ENCODE measurements around the gene LCE6A. TPM values are rescaled to one million over a fixed set of nuclear protein-coding genes. Genes with fewer than 3 reads are reported as not detected.

Gene LCE6A, protein sequence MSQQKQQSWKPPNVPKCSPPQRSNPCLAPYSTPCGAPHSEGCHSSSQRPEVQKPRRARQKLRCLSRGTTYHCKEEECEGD
- total RNA-seq: not detected

- ChIA-PET CTCF (no interaction called here), POLR2A (no interaction called here)
These were observed at the start of gene LCE6A for GRCh38 chr1:152842556-152842955. Gene LCE6A (plus strand): TSS chr1:152842856. CDS start chr1:152843521, 665 bp downstream.

- POLR2A ChIA-PET: no interaction called here
- CTCF ChIA-PET: no interaction called here
These were observed 47.0 kb upstream of the LCE6A start for GRCh38 chr1:152795686-152796085.

GRCh38 chr1:152796421-152796820 is 46.2 kb upstream of the LCE6A start, which contains the start of gene LCE1D:
Gene LCE1D (plus strand): TSS chr1:152796721. CDS start chr1:152797795, 1,074 bp downstream.
- CTCF ChIA-PET: no interaction called here
- POLR2A ChIA-PET: no interaction called here

- ChIA-PET CTCF (no interaction called here), POLR2A (no interaction called here)
These were observed 41.3 kb upstream of the LCE6A start for GRCh38 chr1:152801333-152801732.

- ChIA-PET CTCF (no interaction called here), POLR2A (no interaction called here)
These were observed 36.1 kb upstream of the LCE6A start, which contains the start of gene LCE1C for GRCh38 chr1:152806576-152806975. Gene LCE1C (minus strand): TSS chr1:152806651. CDS start chr1:152805478, 1,173 bp downstream.

DNA sequence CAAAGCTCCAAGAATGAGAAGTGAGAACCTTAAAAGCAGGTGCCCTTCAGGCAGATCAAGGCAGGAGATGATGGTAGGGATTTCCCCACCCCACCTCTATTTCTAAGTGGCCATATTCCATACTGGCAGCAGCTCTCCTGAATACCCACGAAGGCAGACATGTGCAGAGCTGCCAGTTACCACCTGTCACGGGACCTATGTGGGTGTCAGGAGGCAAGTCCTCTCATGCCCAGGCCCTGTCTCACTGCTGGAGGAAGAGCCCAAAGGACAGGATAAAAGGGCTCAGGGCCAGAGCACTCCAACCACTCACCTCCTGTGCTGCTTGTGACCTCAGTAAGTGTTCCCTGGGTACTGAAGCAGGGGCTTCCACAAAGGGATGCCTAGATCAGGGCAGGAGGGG is 31.6 kb upstream of the LCE6A start:
- ChIA-PET POLR2A (no interaction called here), CTCF (no interaction called here)

DNA sequence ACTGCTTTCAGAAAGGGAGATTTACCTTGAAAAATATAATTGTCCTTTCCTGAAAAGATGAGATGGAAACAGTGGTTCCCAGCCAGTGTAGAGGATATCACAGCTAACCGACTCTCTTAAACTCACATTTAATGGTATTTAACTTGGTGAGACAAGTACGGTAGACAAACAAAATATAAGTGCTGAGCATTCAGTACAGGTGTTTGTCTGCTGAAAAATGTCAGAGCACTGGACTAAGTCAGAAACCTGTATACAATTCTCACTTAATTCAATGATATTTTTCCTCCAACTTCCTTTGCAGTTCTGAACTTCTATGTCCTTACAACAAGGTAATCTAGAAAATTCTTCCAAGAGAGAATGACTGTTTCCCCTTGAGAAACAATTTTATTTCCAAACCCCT is 31.0 kb upstream of the LCE6A start, which contains the start of gene LCE1B:
TSS of gene LCE1B (plus strand) at position 301 of the 400 bp plus-strand sequence. CDS start 476 bp downstream, outside the sequence.
- POLR2A ChIA-PET: no interaction called here
- CTCF ChIA-PET: no interaction called here

DNA sequence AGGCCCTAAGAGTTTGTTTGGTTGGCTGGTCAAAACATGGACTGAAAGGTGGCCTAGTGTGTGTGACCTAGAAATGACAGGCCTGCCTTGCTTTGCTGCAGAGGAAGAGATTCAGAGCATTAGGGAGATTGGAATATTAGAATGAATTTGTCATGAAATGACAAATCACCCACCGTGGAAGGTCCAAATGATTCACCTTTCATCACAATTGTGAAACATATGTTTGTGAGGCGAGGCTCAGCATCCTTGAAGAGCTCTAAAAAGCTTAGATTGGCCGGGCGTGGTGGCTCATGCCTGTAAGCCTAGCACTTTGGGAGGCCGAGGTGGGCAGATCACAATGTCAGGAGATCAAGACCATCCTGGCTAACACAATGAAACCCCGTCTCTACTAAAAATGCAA is 25.3 kb upstream of the LCE6A start:
- ChIA-PET CTCF (no interaction called here), POLR2A (no interaction called here)

DNA sequence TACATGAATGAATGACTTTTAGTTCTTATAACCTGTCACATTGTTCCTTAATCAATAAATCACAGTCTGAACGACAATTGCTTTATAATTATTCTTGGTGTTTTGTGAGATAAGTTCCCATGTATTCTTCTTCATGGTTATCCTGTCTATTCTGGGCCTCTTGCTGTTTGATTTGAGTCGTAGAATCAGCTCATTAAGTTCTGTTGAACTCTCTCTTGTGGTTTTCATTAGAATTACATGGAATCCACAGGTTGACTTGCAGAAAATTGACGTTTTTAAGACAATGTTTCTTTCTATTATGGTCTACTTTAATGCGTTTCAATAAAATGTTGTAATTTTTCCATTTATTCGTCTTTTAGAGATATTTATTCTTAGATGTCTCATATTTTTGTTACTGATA is 19.4 kb upstream of the LCE6A start:
- CTCF ChIA-PET: no interaction called here
- POLR2A ChIA-PET: no interaction called here

DNA sequence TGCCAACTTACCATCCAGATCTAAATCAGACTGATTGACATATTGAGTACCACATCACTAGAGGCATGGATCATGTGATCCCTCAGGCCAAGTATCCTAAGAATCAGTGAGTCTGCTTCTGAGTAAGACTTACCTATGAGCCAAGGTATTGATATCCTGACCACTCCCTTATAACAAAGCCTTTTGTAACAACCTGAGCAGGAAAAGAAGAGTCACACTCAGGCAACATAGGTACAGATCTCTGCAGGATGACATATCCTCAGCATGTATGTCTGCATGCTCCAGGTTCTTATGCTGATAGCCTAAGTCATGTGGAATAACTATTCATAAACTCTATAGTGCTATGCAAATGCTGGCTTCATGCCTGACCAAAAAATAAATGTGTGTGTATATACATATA is 17.7 kb upstream of the LCE6A start:
- POLR2A ChIA-PET: no interaction called here
- CTCF ChIA-PET: interaction anchor here (0.6 kb wide), 1 partner anchor 59 kb away, joined by 4 read pairs; no protein-coding TSS in a partner anchor

GRCh38 chr1:152827173-152827572 is 15.5 kb upstream of the LCE6A start, which contains the start of gene LCE1A:
Gene LCE1A (plus strand): TSS chr1:152827473. CDS start chr1:152827473, 0 bp downstream.
- ChIA-PET CTCF (no interaction called here), POLR2A (no interaction called here)

GRCh38 chr1:152836870-152837269 is 5.8 kb upstream of the LCE6A start:
- CTCF ChIA-PET: no interaction called here
- POLR2A ChIA-PET: no interaction called here

DNA sequence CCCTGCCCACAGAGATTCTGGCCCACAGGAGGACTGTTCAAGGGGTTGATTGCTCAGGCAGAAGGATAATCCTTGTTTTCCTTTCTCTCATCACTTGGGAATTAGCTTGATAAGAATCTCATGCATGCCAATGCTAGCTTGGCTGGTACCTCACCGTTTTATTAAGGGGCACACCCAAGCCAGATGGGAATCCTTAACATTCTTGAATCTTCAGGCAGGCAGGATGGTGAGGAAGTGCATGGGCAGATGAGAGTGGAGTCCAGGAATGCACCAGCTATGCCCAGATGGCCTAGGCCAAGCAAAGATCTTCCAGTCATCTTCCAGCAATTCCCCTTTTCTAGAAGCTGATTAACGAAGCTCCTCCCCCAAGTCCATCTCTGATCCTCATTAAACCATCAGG is 13.0 kb downstream of the LCE6A start:
- CTCF ChIA-PET: no interaction called here
- POLR2A ChIA-PET: no interaction called here

DNA sequence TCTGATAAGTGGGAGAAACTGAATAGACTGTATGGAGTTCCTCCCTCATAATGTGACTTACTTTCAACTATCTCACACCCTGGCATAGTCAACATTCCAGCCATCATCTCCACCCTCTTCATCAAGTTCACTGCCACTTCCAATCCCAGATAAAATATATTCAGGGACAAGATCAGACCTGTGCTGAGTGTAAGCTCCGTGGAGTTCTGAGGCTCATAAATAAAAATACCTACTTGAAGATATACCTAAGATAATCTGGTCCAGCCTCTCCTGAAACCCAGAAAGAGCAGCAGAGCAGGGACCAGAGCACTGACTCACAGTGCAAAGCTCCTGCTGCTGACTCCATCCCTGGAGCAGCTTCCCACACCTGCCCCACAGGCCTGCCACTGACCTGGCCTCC is 15.4 kb downstream of the LCE6A start:
- CTCF ChIA-PET: no interaction called here
- POLR2A ChIA-PET: no interaction called here

GRCh38 chr1:152859696-152860095 is 17.0 kb downstream of the LCE6A start, which contains the start of gene LCE7A:
Gene LCE7A (plus strand): TSS chr1:152859996. CDS start chr1:152860698, 702 bp downstream.
- POLR2A ChIA-PET: no interaction called here
- CTCF ChIA-PET: no interaction called here

GRCh38 chr1:152860129-152860528 is 17.5 kb downstream of the LCE6A start:
- CTCF ChIA-PET: no interaction called here
- POLR2A ChIA-PET: no interaction called here

GRCh38 chr1:152861374-152861773 is 18.7 kb downstream of the LCE6A start:
- POLR2A ChIA-PET: no interaction called here
- CTCF ChIA-PET: no interaction called here

- ChIA-PET CTCF (no interaction called here), POLR2A (no interaction called here)
These were observed 21.8 kb downstream of the LCE6A start for GRCh38 chr1:152864443-152864842.

- ChIA-PET POLR2A (no interaction called here), CTCF (no interaction called here)
These were observed 23.7 kb downstream of the LCE6A start for GRCh38 chr1:152866321-152866720.

GRCh38 chr1:152869808-152870419 is 27.3 kb downstream of the LCE6A start:
- ChIA-PET POLR2A (no interaction called here), CTCF (no interaction called here)

- POLR2A ChIA-PET: no interaction called here
- CTCF ChIA-PET: no interaction called here
These were observed 28.4 kb downstream of the LCE6A start for GRCh38 chr1:152870831-152871730.

Data from activated CD8-positive, alpha-beta memory T cell treated with anti-CD3 and anti-CD28 coated beads for 36 hours (primary cell).